SK-N-SH (cell line): ENCODE measurements around the gene MSMP. TPM values are rescaled to one million over a fixed set of nuclear protein-coding genes. Genes with fewer than 3 reads are reported as not detected.

Experiments used
- CTCF ChIA-PET: fragments of 300-600, 350-600 bp; formaldehyde crosslinking; extraction: SDS; loops from one replicate; lab custom pipeline; 2021; lab: Yijun Ruan, JAX
- POLR2A ChIA-PET: fragments of 350-600 bp; sonication (Branson Sonifier 250); formaldehyde crosslinking; extraction: SDS; loops from one replicate; lab custom pipeline; 2020; ENCODE audit warnings: antibody characterized with exemption, inconsistent platforms; lab: Yijun Ruan, JAX
- DNase-seq: peaks from one replicate; pipeline ENCODE4 v3.0.0; 2012
- H2AFZ ChIP-seq: fragments of 200-600 bp; sonication (generic); 2 replicates; pipeline ENCODE4 v1.8.1; 2016; ENCODE audit warnings: antibody characterized with exemption, mild to moderate bottlenecking, low read depth
- H3F3A ChIP-seq: fragments of 200-600 bp; sonication (generic); replicated peaks from 2 replicates; pipeline ENCODE3; 2016; ENCODE audit warnings: antibody characterized with exemption, mild to moderate bottlenecking; ENCODE audit not compliant: insufficient read depth
- H3K27ac ChIP-seq, 2 experiments: fragments of 200-500 bp in 1 of 2; fragments of 200-600 bp in 1 of 2; sonication (Bioruptor generic) in 1 of 2; sonication (generic), shearing (Covaris generic) in 1 of 2; 2 replicates each; pipeline versions ENCODE4 v1.5.1 to v1.6.1; 2014 to 2016; ENCODE audit warnings: low read depth in 2 of 2, inconsistent platforms in 1 of 2, low read length in 1 of 2, mild to moderate bottlenecking in 1 of 2, mixed read lengths in 1 of 2
- H3K27me3 ChIP-seq: fragments of 200-600 bp; sonication (generic), shearing (Covaris generic); 2 replicates; pipeline ENCODE4 v1.6.1; 2016; ENCODE audit warnings: mixed run types; ENCODE audit not compliant: insufficient read depth
- H3K36me3 ChIP-seq, 2 experiments: fragments of 200-500 bp in 1 of 2; fragments of 200-600 bp in 1 of 2; sonication (Bioruptor generic) in 1 of 2; sonication (generic) in 1 of 2; replicated peaks in 1 of 2; 2 replicates each; pipeline versions ENCODE3 to v1.5.1; 2014 to 2016; ENCODE audit warnings: low read length in 1 of 2, mild to moderate bottlenecking in 1 of 2; ENCODE audit not compliant: insufficient read depth in 2 of 2, control insufficient read depth in 1 of 2
- H3K4me1 ChIP-seq, 2 experiments: fragments of 200-500 bp in 1 of 2; fragments of 200-600 bp in 1 of 2; sonication (Bioruptor generic) in 1 of 2; sonication (generic), shearing (Covaris generic) in 1 of 2; 2 replicates each; pipeline versions ENCODE4 v1.5.1 to v1.6.1; 2014 to 2016; ENCODE audit warnings: low read depth in 1 of 2, low read length in 1 of 2, mixed run types in 1 of 2; ENCODE audit not compliant: insufficient read depth in 2 of 2, control insufficient read depth in 1 of 2
- H3K4me2 ChIP-seq: fragments of 200-600 bp; sonication (generic), shearing (Covaris generic); 2 replicates; pipeline ENCODE4 v1.6.1; 2017; ENCODE audit warnings: mixed run types
- H3K4me3 ChIP-seq, 2 experiments: fragments of 200-500 bp in 1 of 2; fragments of 200-600 bp in 1 of 2; sonication (Bioruptor generic) in 1 of 2; sonication (generic), shearing (Covaris generic) in 1 of 2; 2 replicates each; pipeline versions ENCODE4 v1.5.1 to v1.8.1; 2014 to 2016; ENCODE audit warnings: low read depth in 2 of 2, inconsistent platforms in 1 of 2, low read length in 1 of 2, mild to moderate bottlenecking in 1 of 2, mixed read lengths in 1 of 2, moderate library complexity in 1 of 2
- H3K79me2 ChIP-seq: fragments of 200-600 bp; sonication (generic); 2 replicates; pipeline ENCODE4 v1.8.1; 2017; ENCODE audit warnings: mild to moderate bottlenecking; ENCODE audit not compliant: insufficient read depth
- H3K9ac ChIP-seq: fragments of 200-600 bp; sonication (generic); 2 replicates; pipeline ENCODE4 v1.6.1; 2017; ENCODE audit warnings: mixed run types
- H3K9me2 ChIP-seq: fragments of 200-600 bp; sonication (generic); 2 replicates; pipeline ENCODE4 v1.6.1; 2017; ENCODE audit warnings: mixed run types
- H3K9me3 ChIP-seq: fragments of 200-600 bp; sonication (generic); 2 replicates; pipeline ENCODE4 v1.6.1; 2017; ENCODE audit warnings: mixed run types, mild to moderate bottlenecking, moderate library complexity
- H4K20me1 ChIP-seq: fragments of 200-600 bp; sonication (generic); 2 replicates; pipeline ENCODE4 v1.6.1; 2017; ENCODE audit warnings: mild to moderate bottlenecking, mixed run types; ENCODE audit not compliant: insufficient read depth
- EP300 ChIP-seq, 2 experiments: IDR thresholded peaks; 2 replicates each; pipeline versions ENCODE4 v1.4.0 to v1.6.1; 2012; ENCODE audit warnings: borderline replicate concordance in 1 of 2, low read depth in 1 of 2, low read length in 1 of 2
- FOSL2 ChIP-seq: IDR thresholded peaks from 2 replicates; pipeline ENCODE4 v1.4.0; 2012; ENCODE audit warnings: low read depth, mild to moderate bottlenecking, moderate library complexity, borderline replicate concordance
- FOXJ3 ChIP-seq: sonication (generic); formaldehyde crosslinking; IDR thresholded peaks from 2 replicates; pipeline ENCODE4 v1.5.1; 2020; ENCODE audit warnings: mild to moderate bottlenecking, missing genetic modification reagents
- MAX ChIP-seq: IDR thresholded peaks from 2 replicates; pipeline ENCODE4 v1.4.0; 2012; ENCODE audit warnings: low read depth
- NRF1 ChIP-seq: IDR thresholded peaks from 2 replicates; pipeline ENCODE4 v1.6.1; 2012; ENCODE audit warnings: low read depth, mild to moderate bottlenecking, low read length
- RCOR1 ChIP-seq: fragments of 150-350 bp; IDR thresholded peaks from 2 replicates; pipeline ENCODE4 v1.6.1; 2017; ENCODE audit warnings: antibody characterized with exemption, low read length
- RFX5 ChIP-seq: IDR thresholded peaks from 2 replicates; pipeline ENCODE4 v1.6.1; 2012; ENCODE audit warnings: mild to moderate bottlenecking, improper control_type of control experiment, low read length
- SIN3A ChIP-seq: IDR thresholded peaks from 2 replicates; pipeline ENCODE4 v1.6.1; 2012; ENCODE audit warnings: low read depth, mild to moderate bottlenecking, low read length, moderate library complexity, borderline replicate concordance
- SMC3 ChIP-seq: IDR thresholded peaks from 2 replicates; pipeline ENCODE4 v1.6.1; 2012; ENCODE audit warnings: low read depth, low read length, improper control_type of control experiment
- TEAD4 ChIP-seq: IDR thresholded peaks from 2 replicates; pipeline ENCODE4 v1.4.0; 2012; ENCODE audit warnings: mild to moderate bottlenecking, borderline replicate concordance; ENCODE audit not compliant: insufficient read depth
- YY1 ChIP-seq: IDR thresholded peaks from 2 replicates; pipeline ENCODE4 v1.4.0; 2012; ENCODE audit warnings: low read depth, mild to moderate bottlenecking
- ZBTB33 ChIP-seq: IDR thresholded peaks from 2 replicates; pipeline ENCODE4 v1.4.0; 2012; ENCODE audit warnings: low read depth, borderline replicate concordance
- WGBS: methylation state at CpG from one replicate; pipeline ENCODE4 v1.1.6; 2017; ENCODE audit warnings: low lambda C conversion rate; 5-methylcytosine and 5-hydroxymethylcytosine counted together
- polyA plus RNA-seq, 3 experiments: library from polyadenylated mRNA; depleted of rRNA; stranded (reverse); fragments of >200 nt; gene quantifications; 2 replicates each; pipeline ENCODE4 v1.2.3, GENCODE V29; 2012

MSMP gene
- polyA plus RNA-seq, 1 of the 3 experiments (the other 2 are of a cell fraction), result 1.2 TPM

GRCh38 chr9:35797311-35798109, 43.4 kb upstream of the MSMP start:
- Histone ChIP-seq H3K36me3 (peaks cover 0 to 19% of the 10 kb centered on the region in 2 experiments), H3K27ac (no peak overlapping the region), H3K9me3 (no peaks in the 10 kb centered on the region), H3K9me2 (no peaks in the 10 kb centered on the region)
- POLR2A ChIA-PET, result no interaction called here
- TF ChIP-seq NRF1 (no peak), YY1 (no peak), FOXJ3 (CRISPR knock-in tag) (no peak), EP300 (IDR thresholded peaks at IDR 0.05; ENCODE audit: borderline replicate concordance in 1 of 2, low read depth in 1 of 2, low read length in 1 of 2) (no peak), RFX5 (no peak), SIN3A (no peak), MAX (no peak), RCOR1 (no peak)
- TF ChIP-seq, all 33 proteins: peak for 0
- Histone ChIP-seq H2AFZ (no peak overlapping the region), H3K4me1 (peaks cover 0 to 19% of the 10 kb centered on the region in 2 experiments; a peak in 2 of 4 replicates), H3K4me2 (no peak overlapping the region), H3K9ac (no peak overlapping the region), H4K20me1 (no peaks in the 10 kb centered on the region), H3K27me3 (no peaks in the 10 kb centered on the region), H3K4me3 (no peak overlapping the region), H3K79me2 (no peaks in the 10 kb centered on the region), H3F3A (peaks cover 9% of the 10 kb centered on the region)
- CTCF ChIA-PET, result interaction anchor here (0.8 to 2.9 kb wide), 5 partner anchors 9 to 106 kb away, joined by 3 to 14 read pairs (median 5); partner anchors contain the start of gene SPAG8
- 95% methylated on average over 5 of the region's 6 CpGs for WGBS
- DNase-seq, result no peak

- CTCF ChIA-PET, result interaction anchor here (1.5 to 2.9 kb wide), 4 partner anchors 11 to 87 kb away, joined by 3 to 14 read pairs (median 8); partner anchors contain the start of gene HINT2
- no peak overlapping the region for H3K27ac ChIP-seq
- POLR2A ChIA-PET, result no interaction called here
Measured at GRCh38 chr9:35795695-35796094, 41.6 kb upstream of the MSMP start.

More at GRCh38 chr9:35795695-35796094, 41.6 kb upstream of the MSMP start:
- H3K27me3 ChIP-seq, result no peaks in the 10 kb centered on the region
- H3K4me1 ChIP-seq, result peaks cover 0 to 19% of the 10 kb centered on the region in 2 experiments; a peak in 2 of 4 replicates
- TF ChIP-seq YY1 (no peak), ZBTB33 (no peak), SMC3 (no peak), TEAD4 (no peak), FOSL2 (no peak)
- TF ChIP-seq, all 33 proteins: peak for 0
- Histone ChIP-seq H3K9ac (no peak overlapping the region), H4K20me1 (no peaks in the 10 kb centered on the region), H3K4me2 (no peak overlapping the region), H3K79me2 (no peaks in the 10 kb centered on the region), H2AFZ (no peak overlapping the region), H3K4me3 (no peak overlapping the region), H3F3A (peaks cover 9% of the 10 kb centered on the region), H3K9me2 (no peaks in the 10 kb centered on the region), H3K9me3 (no peaks in the 10 kb centered on the region), H3K36me3 (peaks cover 0 to 3% of the 10 kb centered on the region in 2 experiments)
- DNase-seq, result no peak
